Nephron (organoid): Measurements from ENCODE around the gene ZFR2.

ENCODE experiments used
- H3K27ac Mint-ChIP-seq, 3 experiments: 2 replicates each; pipeline ENCODE4 v1.8.0; 2020; ENCODE audit warnings: mixed read lengths in 3 of 3, mild to moderate bottlenecking in 2 of 3, moderate library complexity in 1 of 3
- H3K27me3 Mint-ChIP-seq: 2 replicates; pipeline ENCODE4 v1.8.0; 2021; ENCODE audit warnings: low read depth, mild to moderate bottlenecking, moderate library complexity, mixed read lengths
- H3K36me3 Mint-ChIP-seq: 2 replicates; pipeline ENCODE4 v1.8.0; 2020; ENCODE audit warnings: low read depth, mixed read lengths
- H3K4me1 Mint-ChIP-seq: 2 replicates; pipeline ENCODE4 v1.8.0; 2020; ENCODE audit warnings: mixed read lengths
- H3K4me3 Mint-ChIP-seq, 3 experiments: 2 replicates each; pipeline ENCODE4 v1.8.0; 2020; ENCODE audit warnings: mild to moderate bottlenecking in 3 of 3, mixed read lengths in 3 of 3, moderate library complexity in 2 of 3
- H3K9me3 Mint-ChIP-seq: 2 replicates; pipeline ENCODE4 v1.8.0; 2020; ENCODE audit warnings: mixed read lengths
- CTCF ChIP-seq, 3 experiments: fragments of 200-600 bp; sonication (generic); IDR thresholded peaks; one replicate each; pipeline ENCODE4 v1.5.0; 2021; ENCODE audit warnings: antibody characterized with exemption in 3 of 3; ENCODE audit not compliant: unreplicated experiment in 3 of 3

Gene ZFR2

GRCh38 chr19:3807574-3808354 is 61.1 kb downstream of the ZFR2 start:
- H3K36me3 Mint-ChIP-seq = no peaks in the 10 kb centered on the region
- H3K9me3 Mint-ChIP-seq = no peaks in the 10 kb centered on the region
- no peak for TF ChIP-seq CTCF (IDR thresholded peaks at IDR 0.05; ENCODE audit: unreplicated experiment in 3 of 3)

GRCh38 chr19:3807131-3807480 is 61.7 kb downstream of the ZFR2 start:
- Mint-ChIP-seq H3K27me3 (peaks cover 23% of the 10 kb centered on the region), H3K36me3 (no peaks in the 10 kb centered on the region), H3K4me3 (no peak overlapping the region), H3K9me3 (no peaks in the 10 kb centered on the region), H3K27ac (no peak overlapping the region), H3K4me1 (no peaks in the 10 kb centered on the region)
- TF ChIP-seq CTCF (IDR thresholded peaks at IDR 0.05; ENCODE audit: unreplicated experiment in 3 of 3) = no peak

More at GRCh38 chr19:3807574-3808354, 61.1 kb downstream of the ZFR2 start:
- no peak overlapping the region for H3K4me3 Mint-ChIP-seq
- H3K4me1 Mint-ChIP-seq = peaks cover 5% of the 10 kb centered on the region
- no peak overlapping the region for H3K27ac Mint-ChIP-seq
- peaks cover 21% of the 10 kb centered on the region for H3K27me3 Mint-ChIP-seq

- Mint-ChIP-seq H3K4me3 (no peak overlapping the region), H3K4me1 (no peaks in the 10 kb centered on the region), H3K27me3 (peaks cover 36% of the 10 kb centered on the region), H3K27ac (no peak overlapping the region), H3K36me3 (no peaks in the 10 kb centered on the region), H3K9me3 (no peaks in the 10 kb centered on the region)
- no peak for TF ChIP-seq CTCF (IDR thresholded peaks at IDR 0.05; ENCODE audit: unreplicated experiment in 3 of 3)
These were observed 63.0 kb downstream of the ZFR2 start for GRCh38 chr19:3805859-3806258.

- Mint-ChIP-seq H3K4me3 (no peak overlapping the region), H3K9me3 (no peaks in the 10 kb centered on the region), H3K27ac (no peak overlapping the region), H3K4me1 (no peaks in the 10 kb centered on the region), H3K27me3 (peaks cover 48% of the 10 kb centered on the region), H3K36me3 (no peaks in the 10 kb centered on the region)
- TF ChIP-seq CTCF (IDR thresholded peaks at IDR 0.05; ENCODE audit: unreplicated experiment in 3 of 3) = no peak
These were observed 64.4 kb downstream of the ZFR2 start for GRCh38 chr19:3804429-3804828.

- no peak for TF ChIP-seq CTCF (IDR thresholded peaks at IDR 0.05; ENCODE audit: unreplicated experiment in 3 of 3)
- H3K9me3 Mint-ChIP-seq = peaks cover 3% of the 10 kb centered on the region
- H3K4me3 Mint-ChIP-seq = no peak overlapping the region
- no peaks in the 10 kb centered on the region for H3K36me3 Mint-ChIP-seq
- H3K4me1 Mint-ChIP-seq = no peaks in the 10 kb centered on the region
- H3K27me3 Mint-ChIP-seq = peaks cover 49% of the 10 kb centered on the region
- H3K27ac Mint-ChIP-seq = peak overlapping the region in 1 of 3 experiments; percentile 7
These were observed 64.9 kb downstream of the ZFR2 start for GRCh38 chr19:3803986-3804385.
